ENCODE results near the gene ZNF665.
"Not testable (repeated sequence)": the region's sequence is repeated elsewhere in the genome, so short reads cannot be mapped to it uniquely, and the experiment has no call there.

The ZNF665 gene

GRCh38 chr19:53192771-53193534, at the start of gene ZNF665:
TSS of gene ZNF665 (minus strand) at chr19:53193358. CDS start at chr19:53182898, 10,460 bp downstream.
- DNase-seq, result peak; percentile 73

GRCh38 chr19:53237114-53237777, 44.1 kb upstream of the ZNF665 start:
- no peak for DNase-seq

- no peak for DNase-seq
These were observed 31.4 kb upstream of the ZNF665 start for GRCh38 chr19:53224606-53225005.

GRCh38 chr19:53222716-53223115, 29.6 kb upstream of the ZNF665 start:
- not testable (repeated sequence) for DNase-seq

DNA sequence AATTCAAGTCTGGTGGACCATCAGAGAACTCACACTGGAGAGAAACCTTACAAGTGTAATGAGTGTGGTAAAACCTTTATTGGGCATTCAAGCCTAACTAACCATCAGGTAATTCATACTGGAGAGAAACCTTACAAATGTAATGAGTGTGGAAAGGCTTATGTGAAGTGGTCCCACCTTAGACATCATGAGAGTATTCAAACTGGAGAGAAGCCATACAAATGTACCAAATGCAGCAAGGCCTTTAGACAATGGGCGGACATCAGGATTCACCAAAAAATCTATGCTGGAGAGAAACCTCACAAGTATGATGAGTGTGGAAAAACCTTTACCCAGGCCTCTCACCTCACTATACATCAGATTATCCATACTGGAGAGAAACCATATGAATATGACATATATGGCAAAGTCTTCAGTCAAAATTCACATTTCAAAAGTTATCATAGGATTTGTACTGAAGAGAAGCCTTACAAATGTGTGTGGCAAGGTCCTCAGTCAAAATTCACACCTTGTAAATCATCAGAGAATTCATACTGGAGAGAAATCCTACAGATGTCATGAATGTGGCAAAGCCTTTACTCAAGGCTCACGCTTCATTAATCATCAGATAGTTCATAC, 19.7 kb upstream of the ZNF665 start:
- DNase-seq, result no peak

DNA sequence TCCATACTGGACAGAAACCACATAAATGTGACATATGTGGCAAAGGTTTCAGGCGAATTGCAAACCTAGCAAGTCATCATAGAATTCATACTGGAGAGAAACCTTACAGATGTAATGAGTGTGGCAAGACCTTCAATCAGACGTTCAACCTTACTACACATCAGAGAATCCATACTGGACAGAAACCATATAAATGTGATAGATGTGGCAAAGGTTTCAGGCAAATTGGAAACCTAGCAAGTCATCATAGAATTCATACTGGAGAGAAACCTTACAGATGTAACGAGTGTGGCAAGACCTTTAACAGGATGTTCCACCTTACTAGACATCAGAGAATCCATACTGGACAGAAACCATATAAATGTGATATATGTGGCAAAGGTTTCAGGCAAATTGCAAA, 18.4 kb upstream of the ZNF665 start:
- DNase-seq, result not testable (repeated sequence)

DNA sequence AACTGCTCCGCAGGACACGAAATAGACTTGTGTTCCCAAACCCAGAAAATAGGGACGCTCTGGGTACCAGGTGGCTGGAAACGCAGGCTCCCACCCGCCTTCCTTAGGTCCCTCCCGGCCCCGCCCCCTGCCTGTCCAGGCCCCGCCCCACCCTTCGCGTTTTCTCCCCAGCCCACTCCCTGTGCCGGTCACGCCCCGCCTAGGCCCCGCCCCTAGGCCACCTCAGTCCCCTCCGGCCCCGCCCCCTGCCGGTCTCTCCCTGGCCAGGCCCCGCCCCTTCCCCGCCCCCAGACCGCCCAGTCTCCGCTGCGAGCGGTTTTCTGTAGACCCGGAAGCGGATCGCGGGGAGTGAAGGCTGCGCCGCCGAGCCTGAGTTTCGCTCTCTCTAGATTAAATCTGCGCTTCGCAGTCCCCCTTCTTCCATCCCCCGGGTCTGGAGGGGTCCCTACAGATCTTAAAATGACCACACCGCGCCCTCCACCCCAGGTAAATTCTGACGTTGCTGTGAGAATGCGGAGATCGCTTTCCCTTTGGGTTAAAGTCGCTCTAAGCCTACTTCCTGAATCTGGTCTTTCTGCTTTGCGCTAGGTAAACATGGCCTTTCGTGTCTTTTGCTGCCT, 3.7 kb upstream of the ZNF665 start:
- DNase-seq, result peak; percentile 99

GRCh38 chr19:53195265-53195903, 2.2 kb upstream of the ZNF665 start:
- DNase-seq, result peak; percentile 64

- DNase-seq, result no peak
These were observed 521 bp upstream of the ZNF665 start for GRCh38 chr19:53193535-53194222.

DNA sequence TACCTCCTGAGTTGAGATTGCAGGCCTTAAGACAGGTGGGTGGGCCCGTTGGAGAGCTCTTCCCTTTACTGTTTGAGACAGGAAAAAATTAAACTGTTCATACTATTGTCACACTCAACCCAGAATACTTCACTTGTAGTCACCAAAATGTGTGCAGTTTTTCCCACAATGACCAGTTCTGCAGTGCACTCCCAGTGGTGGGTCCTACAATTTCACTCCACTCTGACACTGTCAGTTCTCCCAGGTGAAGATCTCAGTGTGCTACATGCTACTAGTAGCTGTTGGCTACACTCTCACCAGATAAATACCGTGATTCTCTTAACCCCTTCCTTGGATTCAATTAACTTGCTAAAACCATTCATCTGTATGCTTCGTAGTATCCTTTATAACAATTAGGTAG, 2.9 kb downstream of the ZNF665 start:
- no peak for DNase-seq

DNA sequence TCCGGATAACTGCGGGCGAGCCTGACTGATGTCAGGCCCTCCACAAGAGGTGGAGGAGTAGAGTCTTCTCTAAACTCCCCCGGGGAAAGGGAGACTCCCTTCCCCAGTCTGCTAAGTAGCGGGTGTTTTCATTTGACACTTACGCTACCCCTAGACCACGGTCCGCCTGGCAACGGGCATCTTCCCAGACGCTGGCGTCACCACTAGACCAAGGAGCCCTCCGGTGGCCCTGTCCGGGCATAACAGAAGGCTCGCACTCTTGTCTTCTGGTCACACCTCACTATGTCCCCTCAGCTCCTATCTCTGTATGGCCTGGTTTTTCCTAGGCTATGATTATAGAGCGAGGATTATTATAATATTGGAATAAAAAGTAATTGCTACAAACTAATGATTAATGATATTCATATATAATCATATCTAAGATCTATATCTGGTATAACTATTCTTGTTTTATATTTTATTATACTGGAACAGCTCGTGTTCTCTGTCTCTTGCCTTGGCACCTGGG, 3.4 kb downstream of the ZNF665 start:
- DNase-seq, result not testable (repeated sequence)

DNA sequence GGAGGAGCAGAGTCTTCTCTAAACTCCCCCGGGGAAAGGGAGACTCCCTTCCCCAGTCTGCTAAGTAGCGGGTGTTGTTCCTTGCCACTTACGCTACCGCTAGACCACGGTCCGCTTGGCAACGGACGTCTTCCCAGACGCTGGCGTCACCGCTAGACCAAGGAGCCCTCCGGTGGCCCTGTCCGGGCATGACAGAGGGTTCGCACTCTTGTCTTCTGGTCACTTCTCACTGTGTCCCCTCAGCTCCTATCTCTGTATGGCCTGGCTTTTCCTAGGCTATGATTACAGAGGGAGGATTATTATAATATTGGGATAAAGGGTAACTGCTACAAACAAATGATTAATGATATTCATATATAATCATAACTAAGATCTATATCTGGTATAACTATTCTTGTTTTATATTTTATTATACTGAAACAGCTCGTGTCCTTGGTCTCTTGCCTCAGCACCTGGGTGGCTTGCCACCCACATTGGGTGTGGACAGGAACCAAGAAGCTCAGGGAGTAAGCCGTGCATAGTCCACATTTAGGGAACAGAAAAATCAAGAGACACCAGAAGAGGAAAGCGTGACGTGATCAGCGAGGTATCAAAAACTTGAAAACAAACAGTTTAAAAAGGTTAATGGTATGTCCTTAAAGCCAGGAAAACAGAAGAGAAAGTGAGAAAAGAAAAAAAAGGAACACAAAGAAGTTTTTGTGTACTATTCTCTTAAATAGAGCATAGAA, 7.8 kb downstream of the ZNF665 start:
- not testable (repeated sequence) for DNase-seq

DNA sequence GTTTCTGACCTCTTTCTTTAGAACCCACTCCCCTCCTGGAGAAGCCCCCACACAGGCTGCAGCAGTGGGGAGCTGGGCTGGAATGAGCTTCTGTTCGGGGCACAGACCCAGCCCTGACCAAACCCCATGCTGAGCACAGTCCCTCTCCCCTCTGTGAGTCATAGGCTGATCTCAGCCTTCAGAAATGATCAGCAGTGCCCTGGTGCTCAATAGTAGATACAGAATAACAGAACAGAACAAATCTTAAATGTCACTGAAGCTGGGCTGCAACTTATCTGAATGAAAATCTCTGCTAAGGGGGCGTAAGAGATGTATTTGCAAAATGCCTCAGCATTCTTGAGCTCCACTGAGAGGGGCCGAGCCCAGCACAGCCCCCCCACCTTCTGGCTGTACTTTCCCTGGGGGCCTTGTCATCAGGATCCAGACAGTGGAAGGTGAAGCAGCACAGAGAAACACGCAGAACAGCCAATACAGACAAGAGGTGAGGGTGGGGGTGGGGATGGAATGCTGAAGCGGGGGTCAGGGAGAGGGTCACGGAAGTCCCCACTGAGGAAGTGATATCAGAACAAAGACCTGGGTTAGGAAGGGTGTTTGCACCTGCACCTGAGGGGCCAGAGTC, 9.9 kb downstream of the ZNF665 start:
- DNase-seq, result no peak

- DNase-seq, result no peak
These were observed 11.0 kb downstream of the ZNF665 start for GRCh38 chr19:53182202-53182601.

- no peak for DNase-seq
These were observed 15.2 kb downstream of the ZNF665 start for GRCh38 chr19:53177986-53178385.

GRCh38 chr19:53172889-53173288, 20.3 kb downstream of the ZNF665 start:
- no peak for DNase-seq

DNA sequence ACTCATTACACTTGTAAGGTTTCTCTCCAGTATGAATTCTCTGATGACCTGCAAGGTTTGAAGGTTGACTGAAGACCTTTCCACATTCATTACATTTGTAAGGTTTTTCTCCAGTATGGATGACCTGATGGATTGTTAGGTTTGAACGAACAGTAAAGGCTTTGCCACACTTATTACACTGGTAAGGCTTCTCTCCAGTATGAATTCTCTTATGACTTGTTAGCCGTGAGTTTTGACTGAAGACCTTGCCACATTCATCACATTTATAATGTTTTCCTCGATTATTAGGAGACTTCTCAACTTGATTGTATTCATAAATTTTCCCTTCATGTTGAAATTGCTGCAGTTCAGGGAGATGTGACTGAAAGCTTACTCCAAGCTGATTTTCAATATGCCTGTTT, 27.5 kb downstream of the ZNF665 start:
- DNase-seq, result no peak

DNA sequence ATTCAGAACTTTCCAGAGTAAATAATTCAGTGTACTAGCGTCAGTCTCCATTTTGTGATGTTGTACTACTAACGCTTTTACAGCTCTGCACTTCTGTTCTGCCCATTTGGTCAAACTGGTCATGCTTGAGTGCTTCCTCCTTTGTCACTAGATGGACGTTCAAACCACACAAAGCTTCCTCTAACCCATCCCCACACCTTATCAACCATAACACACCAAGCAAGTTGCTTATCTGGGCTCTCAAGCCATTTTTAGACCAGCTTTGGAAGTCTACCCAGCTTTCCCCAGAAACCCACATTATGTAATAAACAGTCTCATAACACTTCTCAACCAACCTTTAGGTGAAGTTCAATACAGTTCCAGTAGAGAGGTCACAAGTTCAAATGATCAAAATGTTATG, 32.0 kb downstream of the ZNF665 start:
- DNase-seq, result no peak

- DNase-seq, result no peak
These were observed 32.8 kb downstream of the ZNF665 start for GRCh38 chr19:53160350-53160749.

- peak; percentile 40 for DNase-seq
These were observed 35.0 kb downstream of the ZNF665 start for GRCh38 chr19:53158119-53158656.

DNA sequence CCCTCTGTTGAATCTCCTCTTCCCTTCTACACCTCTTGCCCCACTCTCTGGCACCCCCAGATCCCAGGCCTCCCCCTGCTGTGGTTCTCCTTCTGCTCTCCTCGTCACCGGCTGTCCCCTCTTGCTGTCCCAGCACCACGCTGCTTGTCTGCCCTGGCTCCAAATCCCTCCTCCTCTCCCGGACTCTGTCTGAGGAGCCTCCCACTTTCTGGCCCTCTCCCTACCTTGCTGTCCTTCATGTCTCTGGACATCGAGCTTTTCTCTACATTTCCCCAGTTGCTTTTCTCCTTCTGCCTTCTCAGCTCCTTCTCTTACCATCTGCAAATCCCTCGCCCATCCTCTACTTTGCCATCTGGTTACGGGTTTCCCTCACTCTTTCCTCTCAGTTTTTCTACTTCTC, 35.5 kb downstream of the ZNF665 start:
- no peak for DNase-seq
